Tibial artery (tissue), 4 donors: ENCODE measurements around the gene RBM10.

Experiments
- DNase-seq, 2 donors: peaks; one replicate each; pipeline ENCODE4 v3.0.0-alpha.2; 2019
- H3K27ac ChIP-seq, 2 donors: fragments of 200-600 bp; sonication (generic) in 1 of 2; 1 replicate in 1 of 2; 2 replicates in 1 of 2; pipeline ENCODE4 v1.5.1; 2018 to 2019; ENCODE audit warnings: mild to moderate bottlenecking in 1 of 2
- H3K27me3 ChIP-seq, 2 donors: fragments of 200-600 bp; sonication (generic) in 1 of 2; one replicate each; pipeline versions ENCODE4 v1.5.1 to v1.6.0; 2016 to 2019
- H3K36me3 ChIP-seq, 3 donors: fragments of 200-600 bp; sonication (generic) in 2 of 3; one replicate each; pipeline ENCODE4 v1.5.1; 2016 to 2019; ENCODE audit warnings: mild to moderate bottlenecking in 2 of 3
- H3K4me1 ChIP-seq, 4 donors: fragments of 200-600 bp; sonication (generic) in 2 of 4; 1 replicate in 3 of 4; 2 replicates in 1 of 4; pipeline ENCODE4 v1.5.1; 2016 to 2019
- H3K4me3 ChIP-seq, 2 donors: fragments of 200-600 bp; sonication (generic) in 1 of 2; 1 replicate in 1 of 2; 2 replicates in 1 of 2; pipeline ENCODE4 v1.5.1; 2018 to 2019; ENCODE audit warnings: mild to moderate bottlenecking in 2 of 2
- H3K9me3 ChIP-seq, 3 donors: fragments of 200-600 bp; sonication (generic) in 1 of 3; one replicate each; pipeline ENCODE4 v1.5.1; 2016 to 2019
- intact Hi-C: fragments of 100-400 bp; cut with DNase I; formaldehyde crosslinking; loops from one replicate; pipeline ENCODE4 v1.15.0; 2023; ENCODE audit warnings: low total_unique reads
- TF ChIP-seq, protein P1 (sequence below), 2 experiments: fragments of 200-600 bp in 1 of 2; fragments of 450-650 bp in 1 of 2; IDR thresholded peaks; one replicate each; pipeline ENCODE4 v1.5.1; 2017 to 2019; ENCODE audit warnings: antibody characterized with exemption in 2 of 2, mild to moderate bottlenecking in 1 of 2, moderate library complexity in 1 of 2

The RBM10 gene

DNA sequence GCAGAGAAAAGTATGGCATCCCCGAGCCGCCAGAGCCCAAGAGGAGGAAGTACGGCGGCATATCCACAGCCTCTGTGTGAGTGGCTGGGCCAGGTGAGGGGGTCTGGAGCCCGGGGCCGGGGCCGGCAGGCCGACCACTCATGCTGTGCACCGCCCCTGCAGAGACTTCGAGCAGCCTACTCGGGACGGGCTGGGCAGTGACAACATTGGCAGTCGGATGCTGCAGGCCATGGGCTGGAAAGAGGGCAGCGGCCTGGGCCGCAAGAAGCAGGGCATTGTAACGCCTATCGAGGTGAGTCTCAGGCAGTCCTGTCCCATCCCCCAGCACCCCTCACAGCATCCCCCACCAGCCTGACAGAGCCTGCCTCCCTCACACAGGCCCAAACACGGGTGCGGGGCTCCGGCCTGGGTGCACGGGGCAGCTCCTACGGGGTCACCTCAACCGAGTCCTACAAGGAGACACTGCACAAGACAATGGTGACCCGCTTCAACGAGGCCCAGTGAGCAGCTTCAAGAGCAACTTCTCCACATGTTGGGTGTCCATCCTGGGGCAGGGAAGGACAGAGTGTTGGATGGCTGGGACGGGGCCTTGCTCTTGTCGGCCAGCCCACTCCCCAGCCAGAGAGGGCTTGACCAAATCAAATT, 41.2 kb downstream of the RBM10 start:
- H3K9me3 ChIP-seq = no peaks in the 10 kb centered on the region
- no peak for DNase-seq
- no peak overlapping the region for H3K4me3 ChIP-seq
- H3K36me3 ChIP-seq = peaks cover 13 to 45% (median 29%) of the 10 kb centered on the region in 3 donors
- H3K4me1 ChIP-seq = peaks cover 0 to 5% (median 2%) of the 10 kb centered on the region in 4 donors
- TF ChIP-seq, protein P1, sequence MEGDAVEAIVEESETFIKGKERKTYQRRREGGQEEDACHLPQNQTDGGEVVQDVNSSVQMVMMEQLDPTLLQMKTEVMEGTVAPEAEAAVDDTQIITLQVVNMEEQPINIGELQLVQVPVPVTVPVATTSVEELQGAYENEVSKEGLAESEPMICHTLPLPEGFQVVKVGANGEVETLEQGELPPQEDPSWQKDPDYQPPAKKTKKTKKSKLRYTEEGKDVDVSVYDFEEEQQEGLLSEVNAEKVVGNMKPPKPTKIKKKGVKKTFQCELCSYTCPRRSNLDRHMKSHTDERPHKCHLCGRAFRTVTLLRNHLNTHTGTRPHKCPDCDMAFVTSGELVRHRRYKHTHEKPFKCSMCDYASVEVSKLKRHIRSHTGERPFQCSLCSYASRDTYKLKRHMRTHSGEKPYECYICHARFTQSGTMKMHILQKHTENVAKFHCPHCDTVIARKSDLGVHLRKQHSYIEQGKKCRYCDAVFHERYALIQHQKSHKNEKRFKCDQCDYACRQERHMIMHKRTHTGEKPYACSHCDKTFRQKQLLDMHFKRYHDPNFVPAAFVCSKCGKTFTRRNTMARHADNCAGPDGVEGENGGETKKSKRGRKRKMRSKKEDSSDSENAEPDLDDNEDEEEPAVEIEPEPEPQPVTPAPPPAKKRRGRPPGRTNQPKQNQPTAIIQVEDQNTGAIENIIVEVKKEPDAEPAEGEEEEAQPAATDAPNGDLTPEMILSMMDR (IDR thresholded peaks at IDR 0.05) = no peak
- intact Hi-C loops = no loop called here
- no peak overlapping the region for H3K27ac ChIP-seq
- H3K27me3 ChIP-seq = no peaks in the 10 kb centered on the region

DNA sequence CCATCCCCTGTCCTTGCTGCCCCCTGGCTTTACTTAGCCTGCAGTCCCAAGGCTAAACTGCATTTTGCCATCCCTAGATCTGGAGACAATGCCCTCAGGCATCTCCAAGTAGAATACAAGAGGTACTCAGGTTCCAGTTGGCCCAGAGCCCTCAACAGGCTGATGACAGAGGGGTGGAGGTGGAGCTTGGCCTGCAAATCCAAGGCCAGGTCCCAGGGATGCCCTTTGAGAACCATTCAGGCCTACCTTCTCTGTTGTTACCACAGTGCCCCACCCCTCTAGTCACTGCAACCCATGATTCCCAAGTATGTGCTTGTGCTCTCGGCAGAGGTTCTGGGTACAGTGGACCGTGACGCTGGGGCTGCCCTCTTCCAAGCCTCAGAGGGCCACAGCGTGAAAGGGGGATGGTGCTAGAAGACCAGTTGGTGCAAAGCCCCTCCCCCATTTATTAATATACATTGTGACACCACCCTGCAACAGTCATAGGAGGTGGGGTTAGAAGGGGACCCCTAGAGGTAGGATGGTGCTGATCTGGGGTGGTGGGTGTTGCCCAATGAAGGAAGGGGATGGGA, 42.2 kb downstream of the RBM10 start:
- Histone ChIP-seq H3K27ac (no peak overlapping the region), H3K27me3 (no peaks in the 10 kb centered on the region), H3K4me1 (peaks cover 0 to 10% (median 2%) of the 10 kb centered on the region in 4 donors), H3K36me3 (peaks cover 6 to 35% (median 19%) of the 10 kb centered on the region in 3 donors), H3K4me3 (no peak overlapping the region), H3K9me3 (no peaks in the 10 kb centered on the region)
- TF ChIP-seq, protein P1 (IDR thresholded peaks at IDR 0.05) = no peak
- intact Hi-C loops = no loop called here
- no peak for DNase-seq

DNA sequence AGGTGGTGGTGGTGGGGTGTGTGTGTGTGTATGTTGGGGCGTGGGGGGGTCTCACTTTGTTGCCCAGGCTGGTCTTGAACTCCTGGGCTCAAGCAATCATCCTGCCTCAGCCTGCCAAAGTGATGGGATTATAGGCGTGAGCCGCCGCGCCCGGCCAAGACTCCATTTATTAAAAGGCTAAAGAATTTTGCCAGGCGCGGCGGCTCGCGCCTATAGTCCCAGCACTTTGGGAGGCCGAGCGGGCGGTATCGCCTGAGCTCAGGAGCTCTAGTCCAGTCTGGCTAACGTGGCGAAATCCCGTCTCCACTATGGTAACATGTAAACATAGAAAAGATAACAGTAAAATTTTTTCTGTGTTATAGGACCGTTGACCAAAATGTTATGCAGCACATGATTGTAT, 44.9 kb downstream of the RBM10 start:
- TF ChIP-seq, protein P1 (IDR thresholded peaks at IDR 0.05) = no peak
- intact Hi-C loops = loop anchor here (2.0 to 10.0 kb wide), 3 partner anchors 192 to 455 kb away; no protein-coding TSS in a partner anchor
- H3K27me3 ChIP-seq = no peaks in the 10 kb centered on the region
- H3K9me3 ChIP-seq = no peaks in the 10 kb centered on the region
- H3K36me3 ChIP-seq = peaks cover 0 to 23% (median 14%) of the 10 kb centered on the region in 3 donors
- H3K4me3 ChIP-seq = no peak overlapping the region
- DNase-seq = no peak
- H3K4me1 ChIP-seq = peaks cover 0 to 22% (median 7%) of the 10 kb centered on the region in 4 donors
- H3K27ac ChIP-seq = no peak overlapping the region

DNA sequence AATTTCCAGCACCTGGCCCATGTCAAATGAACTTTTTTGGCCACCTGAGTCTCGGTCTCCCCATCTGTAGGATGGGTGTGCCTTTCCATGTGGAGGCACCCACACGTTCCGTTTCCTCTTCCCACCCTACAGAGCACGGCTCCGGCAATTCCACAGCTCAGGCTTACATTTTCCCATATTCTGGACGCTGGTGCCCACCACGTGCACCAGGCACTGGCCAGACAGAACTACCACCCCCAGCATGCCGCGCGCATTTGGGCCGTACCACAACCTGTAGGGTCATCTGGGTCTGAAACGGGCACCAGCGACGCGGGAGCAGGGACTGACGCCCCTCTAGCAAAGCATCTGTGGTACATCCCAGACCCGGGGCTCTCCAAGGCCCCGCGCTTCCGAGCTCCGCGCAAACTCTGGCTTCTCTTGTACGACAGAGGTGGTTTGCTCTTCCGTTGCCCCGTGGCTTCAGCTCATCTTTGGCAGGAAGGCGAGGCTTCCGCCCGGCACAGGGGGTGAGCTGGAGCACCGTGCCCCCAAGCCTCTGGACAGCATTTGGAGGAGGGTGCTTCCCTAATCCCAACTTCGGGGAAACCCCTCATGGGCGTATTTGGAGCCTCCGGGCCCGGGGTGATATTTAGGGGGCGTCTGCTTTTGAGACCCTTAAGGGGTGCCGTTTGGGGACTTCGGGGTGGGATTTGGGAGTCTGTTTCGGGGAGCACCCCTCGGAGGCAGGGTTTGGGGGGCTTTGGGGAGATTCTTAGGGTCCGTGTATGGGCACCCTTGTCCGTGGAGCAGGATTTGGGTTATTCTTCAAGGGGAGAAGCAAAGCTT, 45.6 kb downstream of the RBM10 start:
- H3K27me3 ChIP-seq = no peaks in the 10 kb centered on the region
- peak; percentile 87 to 92 for DNase-seq
- TF ChIP-seq, protein P1 (IDR thresholded peaks at IDR 0.05) = no peak
- intact Hi-C loops = loop anchor here (2.0 to 10.0 kb wide), 3 partner anchors 192 to 454 kb away; no protein-coding TSS in a partner anchor
- H3K9me3 ChIP-seq = no peaks in the 10 kb centered on the region
- peaks cover 0 to 30% (median 14%) of the 10 kb centered on the region in 4 donors for H3K4me1 ChIP-seq
- peak overlapping the region; percentile 37 to 62 for H3K27ac ChIP-seq
- peak overlapping the region; percentile 56 to 58 for H3K4me3 ChIP-seq
- H3K36me3 ChIP-seq = peaks cover 0 to 15% (median 12%) of the 10 kb centered on the region in 3 donors

DNA sequence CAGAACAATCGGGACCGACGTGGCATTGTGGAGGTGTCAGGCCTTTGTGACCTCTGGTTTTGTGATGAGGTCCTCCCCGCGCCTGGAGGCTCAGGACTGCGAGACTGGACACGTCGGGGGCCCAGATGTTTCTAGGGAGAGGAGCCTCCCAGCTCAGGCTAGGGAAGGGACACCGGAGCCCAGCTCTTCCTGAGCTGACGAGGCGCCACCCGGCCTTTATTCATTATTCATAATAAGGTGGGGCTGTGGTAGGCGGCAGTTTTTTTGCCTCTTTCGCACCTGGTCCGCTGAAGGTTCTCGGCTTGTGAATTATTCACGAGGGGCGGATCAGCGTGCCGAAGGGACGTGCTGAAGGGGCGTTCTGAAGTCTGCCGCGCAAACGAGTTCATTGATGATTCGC, 46.3 kb downstream of the RBM10 start:
- peak in 1 of 2 donors; percentile 24 for DNase-seq

More for the DNA sequence above, 46.3 kb downstream of the RBM10 start:
- Histone ChIP-seq H3K4me3 (peak overlapping the region; percentile 56 to 58), H3K27ac (peak overlapping the region in 1 of 2 donors; percentile 62), H3K36me3 (peaks cover 0 to 9% (median 6%) of the 10 kb centered on the region in 3 donors), H3K9me3 (no peaks in the 10 kb centered on the region), H3K4me1 (peaks cover 0 to 37% (median 20%) of the 10 kb centered on the region in 4 donors), H3K27me3 (no peaks in the 10 kb centered on the region)
- TF ChIP-seq, protein P1 (IDR thresholded peaks at IDR 0.05) = no peak
- intact Hi-C loops = loop anchor here (2.0 to 10.0 kb wide), 3 partner anchors 191 to 453 kb away; no protein-coding TSS in a partner anchor
